ENCODE data around the gene RYR1.
"Not testable (repeated sequence)": the region's sequence is repeated elsewhere in the genome, so short reads cannot be mapped to it uniquely, and the experiment has no call there.

RYR1 gene

GRCh38 chr19:38544569-38545315 is 111.3 kb downstream of the RYR1 start:
- DNase-seq, result peak; percentile 7

GRCh38 chr19:38545596-38545995 is 112.1 kb downstream of the RYR1 start:
- no peak for DNase-seq

- DNase-seq, result peak; percentile 11
Observed at GRCh38 chr19:38547421-38547820, 113.9 kb downstream of the RYR1 start.

GRCh38 chr19:38549061-38549460 is 115.6 kb downstream of the RYR1 start:
- peak; percentile 8 for DNase-seq

GRCh38 chr19:38549942-38550341 is 116.5 kb downstream of the RYR1 start:
- DNase-seq, result no peak

GRCh38 chr19:38550376-38550775 is 116.9 kb downstream of the RYR1 start:
- DNase-seq, result peak; percentile 6

- peak; percentile 5 for DNase-seq
Observed at GRCh38 chr19:38551450-38551813, 117.9 kb downstream of the RYR1 start.

- not testable (repeated sequence) for DNase-seq
Observed at GRCh38 chr19:38553239-38553638, 119.7 kb downstream of the RYR1 start.

GRCh38 chr19:38554676-38555141 is 121.2 kb downstream of the RYR1 start:
- DNase-seq, result no peak

- DNase-seq, result no peak
Observed at GRCh38 chr19:38555200-38555599, 121.7 kb downstream of the RYR1 start.

- DNase-seq, result peak; percentile 40
Observed at GRCh38 chr19:38556521-38557174, 123.2 kb downstream of the RYR1 start.

GRCh38 chr19:38557205-38557799 is 123.8 kb downstream of the RYR1 start:
- DNase-seq, result peak; percentile 7

GRCh38 chr19:38558933-38559332 is 125.4 kb downstream of the RYR1 start:
- DNase-seq, result not testable (repeated sequence)

GRCh38 chr19:38559428-38560401 is 126.2 kb downstream of the RYR1 start:
- DNase-seq, result peak; percentile 11

GRCh38 chr19:38561053-38561606 is 127.6 kb downstream of the RYR1 start:
- no peak for DNase-seq

GRCh38 chr19:38561658-38562057 is 128.2 kb downstream of the RYR1 start:
- DNase-seq, result no peak

- DNase-seq, result no peak
Observed at GRCh38 chr19:38562096-38562495, 128.6 kb downstream of the RYR1 start.

- DNase-seq, result no peak
Observed at GRCh38 chr19:38563475-38563874, 130.0 kb downstream of the RYR1 start.

GRCh38 chr19:38564981-38565690 is 131.6 kb downstream of the RYR1 start:
- DNase-seq, result no peak

GRCh38 chr19:38565691-38566105 is 132.2 kb downstream of the RYR1 start:
- DNase-seq, result no peak

GRCh38 chr19:38569368-38569983 is 136.0 kb downstream of the RYR1 start:
- no peak for DNase-seq
